Central memory CD8-positive, alpha-beta T cell (primary cell): ENCODE results near the gene ANKMY1.
"Not testable (repeated sequence)": the region's sequence is repeated elsewhere in the genome, so short reads cannot be mapped to it uniquely, and the experiment has no call there.

Source experiments
- ATAC-seq: fragments of 150-1000 bp; cut with Tn5 transposase; replicated peaks from 2 replicates; pipeline ENCODE4 v1.10.0; 2022; ENCODE audit warnings: mild to moderate bottlenecking, moderate FRiP score, moderate number of reproducible peaks; ENCODE audit not compliant: poor library complexity, severe bottlenecking; ENCODE audit errors: extremely low read depth
- DNase-seq, 2 donors: peaks; one replicate each; pipeline ENCODE4 v3.0.0; 2021; ENCODE audit warnings: low spot score in 2 of 2
- H3K27ac Mint-ChIP-seq: one replicate; pipeline ENCODE4 v1.8.0; 2022; ENCODE audit warnings: low read depth, mild to moderate bottlenecking, moderate library complexity, mixed read lengths
- H3K27me3 Mint-ChIP-seq: one replicate; pipeline ENCODE4 v1.8.0; 2022; ENCODE audit warnings: mixed read lengths
- H3K36me3 Mint-ChIP-seq: one replicate; pipeline ENCODE4 v1.8.0; 2022; ENCODE audit warnings: mild to moderate bottlenecking, moderate library complexity, mixed read lengths; ENCODE audit not compliant: insufficient read depth
- H3K4me1 Mint-ChIP-seq: one replicate; pipeline ENCODE4 v1.8.0; 2022; ENCODE audit warnings: mixed read lengths
- H3K4me3 Mint-ChIP-seq: one replicate; pipeline ENCODE4 v1.8.0; 2022; ENCODE audit warnings: mild to moderate bottlenecking, moderate library complexity, mixed read lengths
- H3K9me3 Mint-ChIP-seq: one replicate; pipeline ENCODE4 v1.8.0; 2022; ENCODE audit warnings: mixed read lengths

ANKMY1 gene

DNA sequence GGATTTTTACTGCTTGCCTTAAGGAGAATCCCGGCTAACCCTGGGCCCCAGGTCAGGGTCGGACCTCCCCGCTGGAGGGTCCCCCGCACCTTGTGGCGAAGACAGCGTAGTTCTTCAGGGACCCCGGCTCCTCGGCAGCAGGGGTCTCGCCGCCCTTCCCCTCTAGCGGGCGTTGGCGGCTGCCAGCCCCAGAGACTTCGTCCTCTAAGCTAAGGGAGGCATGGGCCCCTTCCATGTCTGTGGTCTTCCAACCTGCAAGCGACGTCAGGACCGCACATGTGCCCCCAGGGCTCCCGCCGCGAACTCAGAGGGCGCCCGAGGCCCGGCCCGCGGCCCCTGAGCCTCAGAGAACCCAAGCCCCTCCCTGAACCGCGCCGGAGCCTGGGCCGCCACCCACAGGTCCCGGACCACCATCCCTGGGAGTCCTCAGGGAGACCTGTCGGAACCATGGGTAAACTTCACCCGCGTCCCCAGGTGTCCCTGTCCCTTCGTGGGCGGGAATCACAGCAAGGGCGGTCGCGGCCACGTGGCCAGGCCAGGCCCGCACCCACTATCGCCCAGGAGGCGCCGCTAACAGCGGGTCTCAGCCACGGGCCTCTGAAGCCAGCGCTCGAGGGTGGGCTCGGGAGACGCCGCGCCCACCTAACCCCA, 562 bp downstream of the ANKMY1 start:
- H3K27me3 Mint-ChIP-seq = no peaks in the 10 kb centered on the region
- H3K4me3 Mint-ChIP-seq = peak overlapping the region; percentile 87
- no peak for ATAC-seq
- H3K27ac Mint-ChIP-seq = peak overlapping the region; percentile 71
- H3K4me1 Mint-ChIP-seq = peaks cover 40% of the 10 kb centered on the region
- H3K9me3 Mint-ChIP-seq = no peaks in the 10 kb centered on the region
- no peak for DNase-seq
- H3K36me3 Mint-ChIP-seq = peaks cover 22% of the 10 kb centered on the region

DNA sequence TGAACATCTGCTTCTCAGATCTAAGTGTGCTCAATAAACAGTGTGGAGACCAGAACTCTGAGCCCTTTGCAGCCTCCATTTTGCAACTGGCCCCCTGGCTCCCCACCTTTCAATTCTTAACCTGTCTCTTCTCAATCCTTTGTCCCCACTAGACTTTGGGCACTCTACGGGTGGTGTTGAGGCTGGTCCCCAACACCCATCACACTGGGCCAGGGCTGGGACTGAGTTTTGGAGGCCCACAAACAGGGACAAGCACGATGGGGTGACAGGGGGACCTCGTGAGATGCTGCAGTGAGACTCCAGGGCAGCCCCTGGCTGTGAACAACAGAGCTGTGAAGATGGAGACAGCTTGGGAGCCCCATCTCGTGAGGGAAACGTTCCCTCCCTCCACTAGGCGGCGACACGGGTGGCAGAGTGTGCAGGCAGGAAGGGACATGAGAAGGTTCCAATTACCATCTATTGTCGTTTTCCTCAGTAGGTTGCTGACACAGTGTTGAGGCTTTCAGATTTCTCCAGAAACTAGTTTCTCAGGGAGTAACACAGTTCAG, 1.2 kb downstream of the ANKMY1 start:
- peaks cover 37% of the 10 kb centered on the region for H3K4me1 Mint-ChIP-seq
- H3K4me3 Mint-ChIP-seq = peak overlapping the region; percentile 33
- no peaks in the 10 kb centered on the region for H3K9me3 Mint-ChIP-seq
- no peaks in the 10 kb centered on the region for H3K27me3 Mint-ChIP-seq
- H3K36me3 Mint-ChIP-seq = peaks cover 22% of the 10 kb centered on the region
- DNase-seq (peak; percentile 64), ATAC-seq (no peak)
- H3K27ac Mint-ChIP-seq = peak overlapping the region; percentile 71

DNA sequence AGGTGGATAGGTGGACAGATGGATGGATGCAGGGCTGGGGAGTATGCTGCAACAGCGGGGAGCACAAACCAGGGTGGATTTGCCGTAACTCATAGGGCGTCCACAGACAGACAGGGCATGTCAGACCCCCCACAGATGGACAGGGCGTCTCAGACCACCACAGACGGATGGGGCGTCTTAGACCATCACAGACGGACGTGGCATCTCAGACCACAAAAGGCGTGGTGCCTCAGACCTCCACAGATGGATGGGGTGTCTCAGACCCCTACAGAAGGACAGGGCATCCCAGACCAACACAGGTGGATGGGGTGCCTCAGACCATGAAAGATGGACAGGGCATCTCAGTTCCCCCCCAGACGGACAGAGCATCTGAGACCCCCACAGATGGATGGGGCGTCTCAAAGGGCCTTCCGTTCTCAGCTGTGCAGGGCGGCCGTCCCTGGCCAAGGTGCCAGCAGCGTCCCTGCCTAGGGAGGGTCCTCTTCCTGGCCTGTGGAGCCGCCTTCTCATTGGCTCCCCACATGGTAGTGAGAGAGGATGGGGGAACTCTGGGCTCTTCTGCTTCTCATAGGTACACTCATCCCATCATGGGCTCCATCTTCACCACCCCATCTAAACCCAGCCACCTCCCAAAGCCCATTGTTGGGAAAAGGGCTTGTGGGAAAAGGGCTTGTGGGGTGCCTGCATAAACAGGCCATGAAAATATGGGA, 2.1 kb downstream of the ANKMY1 start:
- Mint-ChIP-seq H3K4me1 (peaks cover 30% of the 10 kb centered on the region), H3K27ac (no peak overlapping the region), H3K36me3 (peaks cover 14% of the 10 kb centered on the region), H3K27me3 (no peaks in the 10 kb centered on the region), H3K4me3 (no peak overlapping the region), H3K9me3 (no peaks in the 10 kb centered on the region)
- ATAC-seq (no peak), DNase-seq (no peak)

GRCh38 chr2:240554767-240555493, 2.9 kb downstream of the ANKMY1 start:
- no peak overlapping the region for H3K4me3 Mint-ChIP-seq
- no peak overlapping the region for H3K27ac Mint-ChIP-seq
- DNase-seq (no peak), ATAC-seq (no peak)
- H3K36me3 Mint-ChIP-seq = peaks cover 14% of the 10 kb centered on the region
- H3K4me1 Mint-ChIP-seq = peaks cover 29% of the 10 kb centered on the region
- H3K27me3 Mint-ChIP-seq = no peaks in the 10 kb centered on the region
- H3K9me3 Mint-ChIP-seq = no peaks in the 10 kb centered on the region

DNA sequence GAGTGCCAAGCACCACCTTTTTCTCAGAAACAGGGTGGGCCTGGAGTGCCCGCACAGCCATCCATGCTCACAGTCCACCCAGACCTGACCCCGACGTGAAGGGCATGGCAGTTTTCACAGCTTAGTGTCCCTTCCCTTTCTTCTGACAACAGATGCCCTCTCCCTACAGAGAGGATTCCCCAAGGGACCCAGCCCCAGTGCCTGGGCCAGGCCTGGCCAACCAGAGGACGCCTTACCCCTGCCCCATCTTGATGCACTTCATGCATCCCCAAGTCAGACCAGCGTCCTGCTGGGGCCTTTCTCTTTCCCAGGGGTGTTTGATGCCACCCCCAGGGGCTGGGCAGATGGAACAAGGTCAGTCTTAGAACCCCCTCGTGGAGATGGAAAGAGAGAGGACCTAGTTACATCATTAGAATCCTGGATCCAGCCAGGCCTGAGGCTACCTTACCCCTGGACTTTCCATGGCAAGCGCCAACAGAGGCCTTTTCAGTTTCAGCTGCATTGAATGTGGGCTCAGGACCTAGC, 3.8 kb downstream of the ANKMY1 start:
- ATAC-seq (no peak), DNase-seq (no peak)
- H3K4me3 Mint-ChIP-seq = no peak overlapping the region
- H3K27me3 Mint-ChIP-seq = no peaks in the 10 kb centered on the region
- no peak overlapping the region for H3K27ac Mint-ChIP-seq
- H3K4me1 Mint-ChIP-seq = peaks cover 20% of the 10 kb centered on the region
- H3K9me3 Mint-ChIP-seq = no peaks in the 10 kb centered on the region
- peaks cover 10% of the 10 kb centered on the region for H3K36me3 Mint-ChIP-seq

DNA sequence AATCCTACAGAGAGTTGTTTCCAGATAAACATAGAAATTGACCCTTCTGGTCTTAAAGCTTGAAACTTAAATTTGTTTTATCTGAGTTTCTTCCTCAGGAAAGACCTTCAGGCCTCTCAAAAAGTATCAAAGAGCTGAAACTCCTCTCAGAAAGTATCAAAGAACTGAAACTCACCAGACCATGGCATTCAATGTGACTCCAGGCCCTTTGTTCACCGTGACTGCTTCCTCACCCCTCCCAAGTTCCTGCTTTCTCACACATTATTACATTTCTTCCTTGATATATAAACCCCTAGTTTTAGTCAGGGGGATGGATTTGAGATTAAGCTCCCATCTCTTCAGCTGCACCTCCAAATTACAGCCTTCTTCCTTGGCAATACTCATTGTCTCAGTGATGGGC, 6.0 kb downstream of the ANKMY1 start:
- peak overlapping the region; percentile 56 for H3K27ac Mint-ChIP-seq
- no peak for DNase-seq
- peaks cover 5% of the 10 kb centered on the region for H3K36me3 Mint-ChIP-seq
- H3K4me3 Mint-ChIP-seq = no peak overlapping the region
- no peaks in the 10 kb centered on the region for H3K27me3 Mint-ChIP-seq
- no peaks in the 10 kb centered on the region for H3K9me3 Mint-ChIP-seq
- ATAC-seq = no peak
- H3K4me1 Mint-ChIP-seq = peaks cover 9% of the 10 kb centered on the region

DNA sequence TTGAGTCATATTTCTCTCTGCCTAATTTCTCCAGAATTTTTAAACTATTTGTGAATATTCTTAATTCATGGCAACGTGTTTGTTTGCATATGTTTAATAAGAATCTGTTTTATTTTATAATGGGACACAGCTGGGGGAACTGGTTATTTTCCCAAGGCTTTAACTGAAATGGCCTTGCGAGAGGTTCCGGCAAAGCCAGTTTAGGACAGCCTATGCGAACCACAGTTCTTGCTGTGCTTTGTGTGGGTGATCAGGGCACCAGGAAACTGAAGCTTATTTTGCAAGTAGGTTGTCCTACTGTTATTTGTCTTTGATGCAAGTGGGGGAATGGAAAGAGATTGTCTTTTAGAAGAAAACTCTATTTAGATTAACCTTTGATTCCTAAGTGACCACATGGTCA, 6.5 kb downstream of the ANKMY1 start:
- Mint-ChIP-seq H3K27ac (peak overlapping the region; percentile 56), H3K27me3 (no peaks in the 10 kb centered on the region), H3K4me1 (peaks cover 4% of the 10 kb centered on the region), H3K36me3 (peaks cover 5% of the 10 kb centered on the region), H3K4me3 (no peak overlapping the region), H3K9me3 (no peaks in the 10 kb centered on the region)
- DNase-seq (no peak), ATAC-seq (no peak)

GRCh38 chr2:240539906-240540305, 17.9 kb downstream of the ANKMY1 start:
- H3K36me3 Mint-ChIP-seq = peaks cover 26% of the 10 kb centered on the region
- no peaks in the 10 kb centered on the region for H3K27me3 Mint-ChIP-seq
- no peak overlapping the region for H3K27ac Mint-ChIP-seq
- no peak for ATAC-seq
- DNase-seq = no peak
- H3K9me3 Mint-ChIP-seq = no peaks in the 10 kb centered on the region
- H3K4me1 Mint-ChIP-seq = peaks cover 37% of the 10 kb centered on the region
- H3K4me3 Mint-ChIP-seq = no peak overlapping the region

DNA sequence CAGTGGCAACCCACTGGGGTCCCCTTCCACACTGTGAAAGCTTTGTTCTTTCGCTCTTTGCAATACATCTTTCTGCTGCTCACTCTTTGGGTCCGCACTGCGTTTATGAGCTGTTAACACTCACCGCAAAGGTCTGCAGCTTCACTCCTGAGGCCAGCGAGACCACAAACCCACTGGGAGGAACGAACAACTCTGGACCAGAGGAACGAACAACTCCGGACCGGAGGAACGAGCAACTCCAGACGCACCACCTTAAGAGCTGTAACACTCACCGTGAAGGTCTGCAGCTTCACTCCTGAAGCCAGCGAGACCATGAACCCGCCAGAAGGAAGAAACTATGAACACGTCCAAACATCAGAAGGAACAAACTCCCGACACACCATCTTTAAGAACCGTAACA, 18.7 kb downstream of the ANKMY1 start:
- H3K9me3 Mint-ChIP-seq, H3K27ac Mint-ChIP-seq, DNase-seq, H3K27me3 Mint-ChIP-seq, H3K4me3 Mint-ChIP-seq, ATAC-seq: not testable (repeated sequence)
- Mint-ChIP-seq H3K4me1 (peaks cover 38% of the 10 kb centered on the region), H3K36me3 (peaks cover 30% of the 10 kb centered on the region)

DNA sequence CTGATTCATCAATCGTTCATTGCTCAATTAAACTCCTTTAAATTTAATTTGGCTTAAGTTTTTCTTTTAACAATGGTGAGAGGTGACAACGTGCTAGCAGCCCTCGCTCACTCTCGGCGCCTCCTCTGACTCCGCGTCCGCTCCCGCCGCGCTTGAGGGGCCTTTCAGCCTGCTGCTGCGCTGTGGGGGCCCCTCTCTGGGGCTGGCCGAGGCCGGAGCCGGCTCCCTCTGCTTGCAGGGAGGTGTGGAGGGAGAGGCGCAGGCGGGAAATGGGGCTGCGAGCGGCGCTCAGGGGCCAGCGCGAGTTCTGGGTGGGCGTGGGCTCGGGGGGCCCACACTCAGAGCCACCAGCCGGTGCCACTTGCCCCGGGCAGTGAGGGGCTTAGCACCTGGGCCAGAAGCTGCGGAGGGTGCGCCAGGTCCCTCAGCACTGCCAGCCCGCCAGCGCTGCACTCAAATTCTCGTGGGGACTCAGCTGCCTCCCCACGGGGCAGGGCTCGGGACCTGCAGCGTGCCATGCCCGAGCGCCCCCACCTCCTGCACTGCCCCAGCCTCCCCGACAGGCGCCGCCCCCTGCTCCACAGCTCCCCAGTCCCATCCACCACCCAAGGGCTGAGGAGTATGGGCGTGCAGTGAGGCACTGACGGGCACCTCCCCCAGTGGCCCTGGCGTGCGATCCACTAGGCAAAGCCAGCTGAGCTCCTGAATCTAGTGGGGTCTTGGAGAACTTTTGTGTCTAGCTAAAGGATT, 19.6 kb downstream of the ANKMY1 start:
- ATAC-seq = no peak
- Mint-ChIP-seq H3K4me1 (peaks cover 41% of the 10 kb centered on the region), H3K4me3 (no peak overlapping the region), H3K36me3 (peaks cover 30% of the 10 kb centered on the region), H3K27ac (no peak overlapping the region), H3K9me3 (no peaks in the 10 kb centered on the region), H3K27me3 (no peaks in the 10 kb centered on the region)
- no peak for DNase-seq

GRCh38 chr2:240532031-240532775, 25.6 kb downstream of the ANKMY1 start:
- H3K4me1 Mint-ChIP-seq = peaks cover 22% of the 10 kb centered on the region
- H3K4me3 Mint-ChIP-seq = no peak overlapping the region
- peaks cover 10% of the 10 kb centered on the region for H3K9me3 Mint-ChIP-seq
- DNase-seq (no peak), ATAC-seq (no peak)
- H3K27me3 Mint-ChIP-seq = no peaks in the 10 kb centered on the region
- peaks cover 18% of the 10 kb centered on the region for H3K36me3 Mint-ChIP-seq
- H3K27ac Mint-ChIP-seq = no peak overlapping the region
